GOT3 (cell line): Measurements from ENCODE around the gene VWA1.
"Not testable (repeated sequence)": the region's sequence is repeated elsewhere in the genome, so short reads cannot be mapped to it uniquely, and the experiment has no call there.

ENCODE experiments used
- DNase-seq: peaks from one replicate; lab custom pipeline; 2025; ENCODE audit warnings: mixed read lengths; lab: John Stamatoyannopoulos, UW

The VWA1 gene

DNA sequence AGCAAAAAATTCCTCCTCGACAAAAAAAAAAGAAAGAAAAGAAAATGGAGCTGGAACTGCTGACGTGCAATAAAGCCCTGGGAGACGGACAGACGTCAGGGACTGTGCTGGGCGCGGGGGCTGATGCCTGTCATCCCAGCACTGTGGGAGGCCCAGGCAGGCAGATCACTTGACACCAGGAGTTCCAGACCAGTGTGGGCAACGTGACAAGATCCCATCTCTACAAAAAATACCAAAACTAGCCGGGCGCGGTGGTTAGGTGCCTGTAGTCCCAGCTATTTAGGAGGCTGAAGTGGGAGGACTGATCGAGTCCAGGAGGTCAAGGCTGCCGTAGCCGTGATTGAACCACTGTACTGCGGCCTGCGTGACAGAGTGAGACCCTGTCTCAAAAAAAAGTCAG lies 10.8 kb upstream of the VWA1 start:
- no peak for DNase-seq

- DNase-seq: no peak
These were observed 10.1 kb upstream of the VWA1 start for GRCh38 chr1:1425426-1425752.

- DNase-seq: no peak
These were observed 9.6 kb upstream of the VWA1 start for GRCh38 chr1:1425753-1426495.

- no peak for DNase-seq
These were observed 8.9 kb upstream of the VWA1 start for GRCh38 chr1:1426496-1427105.

GRCh38 chr1:1427106-1427819 lies 8.2 kb upstream of the VWA1 start:
- DNase-seq: no peak

DNA sequence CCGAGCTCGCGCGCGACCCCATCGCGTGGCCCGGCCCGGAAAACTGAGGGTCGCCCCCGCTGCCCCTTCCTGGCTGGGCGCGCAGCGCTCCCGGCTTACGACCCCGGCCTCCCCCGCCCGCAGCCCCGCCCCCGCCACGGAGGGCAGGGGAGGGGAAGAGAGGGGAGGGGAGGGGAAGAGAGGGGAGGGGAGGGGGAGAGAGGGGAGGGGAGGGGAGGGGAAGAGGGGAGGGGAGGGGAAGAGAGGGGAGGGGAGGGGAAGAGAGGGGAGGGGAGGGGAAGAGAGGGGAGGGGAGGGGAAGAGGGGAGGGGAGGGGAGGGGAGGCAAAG lies 7.7 kb upstream of the VWA1 start:
- DNase-seq: no peak

DNA sequence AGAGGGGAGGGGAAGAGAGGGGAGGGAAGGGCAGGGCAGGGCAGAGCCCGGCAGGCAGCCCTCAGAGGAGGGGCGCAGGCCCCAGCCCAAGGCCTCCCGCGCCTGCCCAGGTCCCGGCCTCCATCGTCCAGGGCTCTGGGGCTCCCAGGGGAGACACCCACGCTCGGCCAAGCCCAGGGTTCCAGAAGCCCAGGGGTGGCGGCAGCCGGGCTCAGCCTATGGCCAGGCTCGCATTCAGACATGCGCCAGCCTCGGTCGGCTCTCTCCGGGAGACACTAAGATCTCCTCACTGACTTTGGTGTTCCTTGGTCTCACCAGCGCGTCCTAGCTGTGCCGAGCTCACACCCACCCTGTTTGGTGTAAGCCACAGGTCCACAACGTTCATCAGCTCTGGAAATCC lies 7.3 kb upstream of the VWA1 start:
- no peak for DNase-seq

DNA sequence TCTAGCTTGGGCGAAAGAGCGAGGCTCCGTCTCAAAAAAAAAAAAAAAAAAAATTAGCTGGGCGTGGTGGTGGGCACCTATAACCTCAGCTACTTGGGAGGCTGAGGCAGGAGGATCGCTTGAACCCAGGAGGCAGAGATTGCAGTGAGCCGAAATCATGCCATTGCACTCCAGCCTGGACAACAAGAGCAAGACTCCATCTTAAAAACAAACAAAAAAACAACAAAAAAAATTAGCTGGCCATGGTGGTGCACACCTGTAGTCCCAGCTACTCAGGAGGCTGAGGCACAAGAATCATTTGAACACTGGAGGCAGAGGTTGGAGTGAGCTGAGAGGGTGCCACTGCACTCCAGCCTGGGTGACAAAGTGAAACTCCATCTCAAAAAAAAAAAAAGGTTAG lies 6.5 kb upstream of the VWA1 start:
- not testable (repeated sequence) for DNase-seq

DNA sequence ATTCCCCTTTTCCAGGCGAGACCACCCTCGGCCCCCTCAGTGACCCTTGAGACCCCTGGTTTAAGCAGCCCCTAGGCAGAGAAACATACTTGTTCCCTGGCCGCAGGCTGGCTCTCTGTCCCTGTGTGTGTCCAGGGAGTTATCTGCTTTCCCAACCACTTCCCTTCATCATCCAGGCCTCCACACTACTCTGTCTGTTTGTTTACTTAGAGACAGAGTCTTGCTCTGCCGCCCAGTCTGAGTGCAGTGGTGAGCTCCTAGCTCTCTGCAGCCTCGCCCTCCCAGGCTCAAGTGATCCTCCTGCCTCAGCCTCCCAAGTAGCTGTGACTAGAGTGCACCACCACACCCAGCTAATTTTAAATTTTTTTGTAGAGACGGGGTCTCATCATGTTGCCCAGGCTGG lies 5.8 kb upstream of the VWA1 start:
- DNase-seq: no peak

- DNase-seq: no peak
These were observed 5.1 kb upstream of the VWA1 start for GRCh38 chr1:1430114-1430982.

DNA sequence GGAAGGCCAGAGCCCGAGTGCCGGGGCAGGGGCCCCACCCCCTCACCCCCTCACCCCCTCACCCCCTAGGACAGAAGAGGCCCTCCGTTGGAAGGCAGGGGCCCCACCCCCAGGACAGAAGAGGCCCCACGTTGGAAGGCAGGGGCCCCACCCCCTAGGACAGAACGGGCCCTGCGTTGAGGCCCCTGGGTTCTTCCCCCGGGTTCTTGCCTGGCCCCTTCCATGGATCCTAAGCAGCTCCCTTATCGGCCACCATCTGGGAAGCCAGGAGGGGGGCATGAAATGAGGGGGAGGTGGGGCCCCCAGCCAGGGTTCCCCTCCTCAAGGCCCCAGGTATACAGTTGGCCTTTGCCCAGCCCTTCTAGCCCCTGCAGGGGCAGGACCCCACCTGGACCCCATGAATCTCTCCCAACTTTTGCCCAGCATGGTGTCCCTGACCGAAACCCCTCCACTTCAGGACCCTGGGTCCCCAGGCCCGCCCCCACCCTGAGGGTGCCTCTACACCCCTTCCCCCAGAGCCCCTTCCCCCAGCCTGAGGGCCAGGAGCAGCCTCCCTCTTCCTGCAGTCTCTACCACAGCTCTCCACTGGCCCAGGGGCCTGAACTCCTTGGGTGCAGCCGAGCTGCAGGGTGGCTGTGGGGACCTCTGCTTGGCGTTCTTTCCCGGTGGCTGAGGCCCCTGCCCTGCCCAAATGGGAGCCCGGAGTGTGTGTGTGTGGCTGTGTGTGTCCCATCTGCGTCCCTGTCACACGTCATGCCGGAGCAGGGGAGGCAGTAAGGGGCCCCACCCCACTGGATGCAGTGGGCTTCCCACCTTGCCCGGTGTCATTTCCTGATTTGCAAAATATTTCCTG lies 4.3 kb upstream of the VWA1 start:
- DNase-seq: no peak

- DNase-seq: no peak
These were observed 3.6 kb upstream of the VWA1 start for GRCh38 chr1:1431845-1432273.

DNA sequence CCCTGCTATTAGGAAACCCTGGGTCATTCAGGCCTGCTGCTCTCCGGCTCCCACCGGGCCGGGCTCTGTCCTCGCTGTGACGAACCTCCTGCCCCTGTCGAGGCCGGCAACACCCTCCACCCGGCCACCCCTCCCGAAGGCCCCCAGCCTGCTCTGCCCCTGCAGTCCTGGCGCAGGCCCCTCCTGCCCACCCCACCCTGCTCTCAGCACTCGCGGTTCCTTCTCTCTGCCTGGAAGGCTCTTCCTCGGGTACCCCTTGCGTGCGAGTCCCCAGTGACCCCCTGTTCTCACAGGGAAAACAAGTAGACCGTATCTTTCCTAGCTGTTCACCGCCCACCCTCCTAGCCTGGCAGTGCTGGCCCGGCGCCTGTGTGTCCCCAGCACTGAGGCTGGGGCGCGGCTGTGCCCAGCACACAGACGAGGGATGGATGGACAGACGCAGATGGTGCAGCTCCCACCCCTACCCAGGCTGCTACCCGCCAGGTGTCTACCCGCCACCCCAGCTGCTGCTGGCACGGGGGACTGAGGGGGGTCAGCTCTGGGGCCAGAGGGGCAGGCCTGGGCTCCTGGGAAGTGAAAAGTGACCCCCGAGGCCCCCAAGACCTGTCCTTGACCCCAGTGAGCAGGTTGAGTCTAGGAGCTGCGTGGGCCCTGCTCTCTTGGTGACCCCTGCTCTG lies 3.1 kb upstream of the VWA1 start:
- DNase-seq: no peak

DNA sequence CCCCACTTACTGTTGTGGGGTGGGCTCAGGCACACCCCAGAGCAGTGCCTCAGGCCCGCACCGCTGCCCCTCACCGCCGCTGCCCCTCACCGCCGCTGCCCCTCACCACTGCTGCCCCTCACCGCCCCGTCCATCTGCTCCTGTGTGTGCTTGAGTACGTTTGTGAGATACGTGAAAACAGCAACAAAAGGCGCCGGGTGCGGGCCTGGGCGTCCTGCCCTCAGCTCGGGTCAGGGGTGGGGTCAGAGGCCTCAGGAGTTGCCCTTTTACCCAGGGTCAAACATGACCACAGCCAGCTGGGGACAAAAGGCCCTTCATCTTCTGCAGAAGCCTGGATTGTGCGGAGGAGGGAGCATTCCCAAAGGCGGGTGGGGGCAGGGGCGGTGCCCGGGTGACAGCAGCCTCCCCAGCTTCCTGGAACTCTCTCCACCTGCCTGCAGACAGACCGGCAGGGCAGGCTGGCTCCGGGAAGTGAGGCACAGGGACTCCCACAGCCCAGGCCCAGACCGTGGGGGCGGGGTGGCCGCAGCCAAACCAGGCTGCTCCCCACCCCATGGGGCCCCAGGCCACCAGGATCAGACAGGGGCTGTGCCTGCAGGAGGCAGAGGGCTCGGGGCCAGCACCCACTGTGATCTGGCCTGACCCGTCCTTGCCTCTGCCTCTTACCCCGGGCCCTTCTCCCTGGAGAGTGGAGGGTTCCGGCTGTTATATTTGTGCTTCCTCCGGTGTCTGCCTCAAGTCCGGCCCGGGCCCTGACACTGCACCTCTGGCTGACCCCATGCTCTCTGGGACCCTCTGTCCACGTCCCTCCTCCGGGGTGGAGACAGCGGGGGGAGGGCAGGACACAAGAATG lies 2.3 kb upstream of the VWA1 start:
- no peak for DNase-seq

- DNase-seq: no peak
These were observed 1.7 kb upstream of the VWA1 start for GRCh38 chr1:1433804-1434130.

DNA sequence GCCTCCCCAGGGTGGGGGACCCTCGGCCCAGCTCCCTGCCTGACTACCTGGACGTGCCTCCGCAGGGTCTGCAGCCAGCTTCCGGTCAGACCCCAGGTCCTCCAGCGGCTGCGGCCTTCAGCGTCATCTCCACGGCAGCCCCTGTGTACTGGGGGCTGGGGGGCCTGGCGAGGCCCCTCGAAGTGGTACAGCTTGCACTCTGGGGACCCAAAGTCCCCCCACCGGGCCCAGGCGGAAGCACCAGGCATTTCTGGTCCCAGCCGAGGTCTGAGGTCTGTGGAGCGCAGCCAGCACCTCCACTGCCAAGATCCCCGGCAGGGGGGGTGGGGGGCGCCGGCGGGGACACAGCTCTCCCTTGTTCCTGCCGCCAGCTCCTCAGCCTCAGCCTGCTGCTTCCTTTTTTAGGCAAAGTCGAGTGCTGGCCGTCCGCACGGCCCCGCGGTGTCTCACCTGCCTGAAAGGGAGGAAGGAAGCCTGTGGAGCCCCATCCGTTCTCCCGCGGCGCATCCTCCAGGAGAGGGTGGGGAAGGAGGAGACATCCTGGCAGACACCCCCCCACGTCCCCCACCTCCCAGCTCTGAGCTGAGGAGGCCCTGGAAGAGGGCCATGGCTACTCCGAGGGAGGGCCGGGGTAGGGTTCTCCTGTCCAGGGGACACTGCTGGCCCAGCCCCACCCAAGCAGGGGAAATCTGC lies 1.2 kb upstream of the VWA1 start:
- DNase-seq: no peak

- DNase-seq: no peak
These were observed 725 bp upstream of the VWA1 start for GRCh38 chr1:1434824-1435105.

GRCh38 chr1:1435911-1436629 lies 580 bp downstream of the VWA1 start:
- DNase-seq: no peak

- no peak for DNase-seq
These were observed 1.1 kb downstream of the VWA1 start for GRCh38 chr1:1436630-1437032.
